ENCODE data around the gene MBD4. TPM values are rescaled to one million over a fixed set of nuclear protein-coding genes. Genes with fewer than 3 reads are reported as not detected.
"Not testable (repeated sequence)": the region's sequence is repeated elsewhere in the genome, so short reads cannot be mapped to it uniquely, and the experiment has no call there.

Gene MBD4
- polyA plus RNA-seq, 3 donors = 25.6 to 31.5 (median 30.1) TPM

- peaks cover 75 to 89% of the 10 kb centered on the region in 2 donors for H3K36me3 Mint-ChIP-seq
- peaks cover 71 to 92% of the 10 kb centered on the region in 2 donors for H3K36me3 ChIP-seq (replicated peaks in 1 of 2; ENCODE audit: control insufficient read depth in 1 of 2, insufficient read depth in 2 of 2, low read length in 2 of 2)
These were observed 50.2 kb downstream of the MBD4 start for GRCh38 chr3:129389572-129389937.

GRCh38 chr3:129388791-129389571 is 50.8 kb downstream of the MBD4 start:
- H3K4me1 Mint-ChIP-seq; H3K9ac ChIP-seq (ENCODE audit: insufficient read depth, low read length, poor library complexity, severe bottlenecking); H3K4me2 ChIP-seq (replicated peaks; ENCODE audit: extremely low read depth, low read length, poor library complexity, severe bottlenecking): not testable (repeated sequence)

More at GRCh38 chr3:129389572-129389937, 50.2 kb downstream of the MBD4 start:
- 100% methylated on average over 1 of the region's 3 CpGs for WGBS (ENCODE audit: insufficient coverage)
- no peaks in the 10 kb centered on the region for H3K4me1 ChIP-seq (ENCODE audit: control insufficient read depth in 1 of 2, insufficient read depth in 2 of 2, low read length in 2 of 2)
- DNase-seq = no peak
- no peaks in the 10 kb centered on the region for H3K4me1 Mint-ChIP-seq
- no peaks in the 10 kb centered on the region for H3K9me3 Mint-ChIP-seq
- H2AFZ ChIP-seq (ENCODE audit: insufficient read depth, low read depth, low read length, poor library complexity, severe bottlenecking) = no peak overlapping the region
- H3K9ac ChIP-seq (ENCODE audit: insufficient read depth, low read length, poor library complexity, severe bottlenecking) = no peak overlapping the region
- H4K20me1 ChIP-seq (ENCODE audit: insufficient read depth, low read length) = peaks cover 6% of the 10 kb centered on the region
- no peaks in the 10 kb centered on the region for H3K9me3 ChIP-seq (replicated peaks in 1 of 2; ENCODE audit: control insufficient read depth in 1 of 2, insufficient read depth in 1 of 2, low read length in 2 of 2)
- no peaks in the 10 kb centered on the region for H3K27me3 Mint-ChIP-seq (ENCODE audit: low read depth in 3 of 3)
- no peaks in the 10 kb centered on the region for H3K27me3 ChIP-seq (ENCODE audit: control insufficient read depth in 2 of 2, insufficient read depth in 2 of 2, low read length in 2 of 2)
- no peak for TF ChIP-seq CTCF (IDR thresholded peaks at IDR 0.05)
- H3K79me2 ChIP-seq (ENCODE audit: insufficient read depth, low read length) = peaks cover under 1% of the 10 kb centered on the region
- intact Hi-C loops (cut with micrococcal nuclease) = no loop called here
- no peak overlapping the region for H3K27ac ChIP-seq (ENCODE audit: low read depth in 1 of 2, low read length in 2 of 2)
- H3K4me2 ChIP-seq (replicated peaks; ENCODE audit: extremely low read depth, low read length, poor library complexity, severe bottlenecking) = no peak overlapping the region
- H3K4me3 Mint-ChIP-seq = no peak overlapping the region
- H3K4me3 ChIP-seq (replicated peaks in 1 of 3; ENCODE audit: low read depth in 2 of 3, low read length in 3 of 3) = no peak overlapping the region
- H3K27ac Mint-ChIP-seq = peak overlapping the region in 1 of 7 donors; percentile 21

More at GRCh38 chr3:129388791-129389571, 50.8 kb downstream of the MBD4 start:
- H3K4me3 Mint-ChIP-seq; H3K27ac ChIP-seq (ENCODE audit: low read depth in 1 of 2, low read length in 2 of 2); H2AFZ ChIP-seq (ENCODE audit: insufficient read depth, low read depth, low read length, poor library complexity, severe bottlenecking); intact Hi-C loops (cut with micrococcal nuclease); H3K27me3 ChIP-seq (ENCODE audit: control insufficient read depth in 2 of 2, insufficient read depth in 2 of 2, low read length in 2 of 2); H3K79me2 ChIP-seq (ENCODE audit: insufficient read depth, low read length); H3K4me3 ChIP-seq (replicated peaks in 1 of 3; ENCODE audit: low read depth in 2 of 3, low read length in 3 of 3); H3K4me1 ChIP-seq (ENCODE audit: control insufficient read depth in 1 of 2, insufficient read depth in 2 of 2, low read length in 2 of 2); DNase-seq; H3K9me3 ChIP-seq (replicated peaks in 1 of 2; ENCODE audit: control insufficient read depth in 1 of 2, insufficient read depth in 1 of 2, low read length in 2 of 2); H4K20me1 ChIP-seq (ENCODE audit: insufficient read depth, low read length); H3K27me3 Mint-ChIP-seq (ENCODE audit: low read depth in 3 of 3); H3K9me3 Mint-ChIP-seq: not testable (repeated sequence)
- Mint-ChIP-seq H3K27ac (peak overlapping the region in 2 of 7 donors; percentile 21 to 64), H3K36me3 (peaks cover 73 to 83% of the 10 kb centered on the region in 2 donors)
- H3K36me3 ChIP-seq (replicated peaks in 1 of 2; ENCODE audit: control insufficient read depth in 1 of 2, insufficient read depth in 2 of 2, low read length in 2 of 2) = peaks cover 66 to 86% of the 10 kb centered on the region in 2 donors
- WGBS (ENCODE audit: insufficient coverage) = 100% methylated on average over 1 of the region's 8 CpGs

Measured in CD14-positive monocyte (primary cell).